Pericardium fibroblast (primary cell): Measurements from ENCODE around the gene PHF12. TPM values are rescaled to one million over a fixed set of nuclear protein-coding genes. Genes with fewer than 3 reads are reported as not detected.

Experiments used
- total RNA-seq: library from RNA; depleted of rRNA; stranded (reverse); fragments of >200 nt; gene quantifications from 2 replicates; pipeline ENCODE4 v1.2.3, GENCODE V29; 2015

PHF12 gene
- 14.2 and 16.8 TPM in 2 replicates for total RNA-seq

DNA sequence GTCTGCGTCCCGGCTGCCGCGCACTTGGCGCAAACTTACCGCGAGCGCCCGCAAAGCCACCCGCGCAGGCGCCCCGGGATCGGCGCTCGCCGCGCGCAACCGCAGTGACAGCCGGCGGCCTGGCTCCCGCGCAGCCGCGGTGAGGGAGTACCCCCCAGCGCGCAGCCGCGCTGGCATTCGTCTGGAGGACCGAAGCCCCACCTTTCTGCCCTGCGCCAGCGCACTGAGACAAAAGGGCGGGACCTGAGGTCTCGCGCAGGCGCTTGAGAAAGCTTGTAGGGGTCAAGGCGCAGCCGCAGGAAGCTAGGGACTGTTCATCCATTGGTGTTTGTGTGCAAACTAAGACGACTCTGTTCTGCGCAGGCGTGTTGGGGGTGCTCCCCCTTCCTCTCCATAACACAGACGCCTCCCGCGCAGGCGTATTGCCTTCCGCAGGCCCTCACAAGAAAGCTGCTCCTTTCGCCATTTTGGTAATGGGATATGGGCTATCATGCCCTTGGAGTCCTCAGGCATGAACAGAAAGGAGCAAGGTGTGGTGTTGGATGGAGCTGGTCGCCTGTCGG lies at the start of gene PHF12:
Gene PHF12, minus strand, starts transcription at position 91 of the 563 bp plus-strand sequence. CDS start 558 bp downstream, outside the sequence.

DNA sequence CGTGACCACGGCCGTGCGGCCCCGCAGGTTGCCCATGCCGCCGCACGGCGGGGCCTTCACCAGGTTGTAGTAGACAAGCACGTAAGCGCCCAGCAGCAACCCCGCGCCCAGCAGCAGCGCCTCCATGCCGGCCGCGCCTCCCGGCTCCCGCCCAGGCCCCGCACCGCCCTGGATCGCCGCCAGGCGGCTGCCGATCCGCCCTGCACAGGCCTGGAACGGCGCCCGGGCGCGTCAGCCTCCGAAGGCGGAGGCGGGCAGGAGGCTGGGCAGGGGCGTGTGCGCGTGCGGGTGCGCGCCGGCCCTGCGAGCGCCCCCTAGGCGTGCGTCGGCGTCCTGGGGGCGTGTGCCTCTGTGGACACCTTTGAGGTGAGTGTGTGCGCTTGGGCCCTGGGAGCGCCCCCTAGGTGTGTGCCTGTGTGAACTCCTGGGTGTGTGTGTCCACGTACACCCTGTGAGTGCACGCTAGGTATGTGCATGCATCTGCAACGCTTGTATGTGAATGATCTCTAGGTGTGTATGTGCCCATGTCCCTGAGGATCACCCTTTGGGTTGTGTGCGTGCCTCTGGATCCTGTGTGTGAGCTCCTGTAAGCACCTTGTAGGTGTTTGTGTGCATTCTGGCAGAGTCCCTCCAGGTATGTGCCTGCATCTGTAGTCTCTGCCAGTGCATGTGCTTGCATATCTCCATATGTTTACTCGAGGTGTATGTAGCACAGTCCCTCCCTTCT lies 48.3 kb downstream of the PHF12 start, which contains the start of gene DHRS13:
Gene DHRS13, minus strand, starts transcription at position 261 of the 727 bp plus-strand sequence. Its CDS starts 135 bp downstream, at position 126.

DNA sequence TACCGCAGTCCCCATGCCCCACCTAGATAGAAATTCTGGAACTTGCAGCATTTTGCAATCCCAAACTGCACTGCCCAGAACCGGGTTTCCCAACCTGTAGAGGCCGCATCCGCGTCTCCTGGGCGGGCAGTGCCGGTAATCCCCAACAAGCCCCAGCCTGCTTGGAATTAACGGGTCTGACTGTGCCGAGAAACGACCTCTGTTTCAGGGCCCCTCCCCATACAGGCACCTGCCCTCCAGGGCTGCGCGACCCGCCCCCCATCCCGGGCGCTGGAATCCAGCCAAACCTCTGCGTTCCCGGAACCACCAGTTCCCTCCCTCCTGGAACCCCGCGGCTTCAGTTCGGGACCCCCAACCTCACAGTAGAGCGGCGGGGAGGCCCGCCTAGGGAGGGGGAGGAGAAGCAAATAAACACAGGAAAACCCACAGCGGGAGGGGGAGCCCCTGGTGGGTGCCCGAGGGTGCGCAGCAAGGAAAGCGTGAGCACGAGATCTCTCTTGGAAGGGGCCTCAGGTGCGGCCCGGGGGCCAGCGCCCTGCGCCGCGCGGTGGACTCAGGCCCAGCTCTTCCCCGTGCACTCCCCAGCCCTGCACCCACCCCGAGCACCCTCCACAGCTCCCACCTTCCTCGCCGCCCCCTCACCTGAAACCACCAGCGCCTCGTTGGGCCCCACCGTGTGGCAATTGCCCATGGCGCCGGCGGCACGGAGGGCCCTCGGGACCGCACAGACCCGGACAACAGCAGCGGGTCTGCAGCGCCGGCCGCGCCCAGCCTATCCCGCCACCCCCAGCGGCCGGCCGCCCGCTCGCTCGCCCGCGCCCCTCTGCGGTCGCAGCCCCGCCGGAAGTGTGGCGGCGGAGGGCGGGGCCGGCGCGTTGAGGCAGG lies 54.2 kb downstream of the PHF12 start, which contains the start of gene FLOT2:
Gene FLOT2, minus strand, starts transcription at position 850 of the 885 bp plus-strand sequence. Its CDS starts 159 bp downstream, at position 691.

Other genes starting within 250 kb of the PHF12 start
- gene PROCA1, start 239.6 kb downstream of the PHF12 start, total RNA-seq: 2.0 TPM in 1 of 2 replicates, not detected in the other
- 273 and 356 TPM in 2 replicates for gene RAB34, start 233.7 kb downstream of the PHF12 start, total RNA-seq
- gene RPL23A, start 231.5 kb downstream of the PHF12 start, total RNA-seq: 831 and 1,309 TPM in 2 replicates
- gene TLCD1, start 225.3 kb downstream of the PHF12 start, total RNA-seq: 11.8 and 20.7 TPM in 2 replicates
- 2.3 and 2.8 TPM in 2 replicates for gene NEK8, start 222.7 kb downstream of the PHF12 start, total RNA-seq
- 17.9 and 27.9 TPM in 2 replicates for gene TRAF4, start 207.5 kb downstream of the PHF12 start, total RNA-seq
- 7.3 and 10.5 TPM in 2 replicates for gene FAM222B, start 108.7 kb downstream of the PHF12 start, total RNA-seq
- 45.0 and 48.6 TPM in 2 replicates for gene ERAL1, start 96.5 kb downstream of the PHF12 start, total RNA-seq
- 34.2 and 60.9 TPM in 2 replicates for gene FLOT2, start 53.8 kb downstream of the PHF12 start, total RNA-seq
- 5.0 and 7.8 TPM in 2 replicates for gene DHRS13, start 48.4 kb downstream of the PHF12 start, total RNA-seq
- not detected in 2 replicates for gene SEZ6, start 54.5 kb upstream of the PHF12 start, total RNA-seq
- gene PIPOX, start 91.6 kb upstream of the PHF12 start, total RNA-seq: 0.34 and 1.1 TPM in 2 replicates
- 14.2 and 17.0 TPM in 2 replicates for gene MYO18A, start 228.9 kb upstream of the PHF12 start, total RNA-seq